Fibroblast of pulmonary artery (primary cell): Measurements from ENCODE around the gene DENND2A.

ENCODE experiments used
- DNase-seq: peaks from one replicate; pipeline ENCODE4 v3.0.0-alpha.2; 2010; ENCODE audit warnings: low read depth
- H3K4me3 ChIP-seq: replicated peaks from 2 replicates; pipeline ENCODE4 v1.5.1; 2011; ENCODE audit warnings: low read depth, mild to moderate bottlenecking, control low read depth, low read length, moderate library complexity
- CTCF ChIP-seq: IDR thresholded peaks from 2 replicates; pipeline ENCODE4 v1.5.1; 2011; ENCODE audit warnings: mild to moderate bottlenecking, control low read depth, low read length, inconsistent platforms; ENCODE audit errors: missing control alignments

DENND2A gene

GRCh38 chr7:140585333-140585732, 55.3 kb downstream of the DENND2A start:
- no peak for TF ChIP-seq CTCF
- DNase-seq: no peak
- H3K4me3 ChIP-seq: no peak overlapping the region

GRCh38 chr7:140584195-140584851, 56.3 kb downstream of the DENND2A start:
- TF ChIP-seq CTCF: no peak
- no peak for DNase-seq
- no peak overlapping the region for H3K4me3 ChIP-seq

GRCh38 chr7:140581411-140581810, 59.2 kb downstream of the DENND2A start:
- no peak overlapping the region for H3K4me3 ChIP-seq
- DNase-seq: no peak
- no peak for TF ChIP-seq CTCF

- no peak for TF ChIP-seq CTCF
- no peak overlapping the region for H3K4me3 ChIP-seq
- no peak for DNase-seq
These were observed 63.0 kb downstream of the DENND2A start for GRCh38 chr7:140577651-140578050.

- H3K4me3 ChIP-seq: no peak overlapping the region
- TF ChIP-seq CTCF: no peak
- no peak for DNase-seq
These were observed 64.0 kb downstream of the DENND2A start for GRCh38 chr7:140576589-140576988.

- no peak for TF ChIP-seq CTCF
- DNase-seq: no peak
- no peak overlapping the region for H3K4me3 ChIP-seq
These were observed 69.0 kb downstream of the DENND2A start for GRCh38 chr7:140571538-140572122.

GRCh38 chr7:140570120-140570519, 70.5 kb downstream of the DENND2A start:
- H3K4me3 ChIP-seq: no peak overlapping the region
- DNase-seq: no peak
- TF ChIP-seq CTCF: no peak
